ENCODE measurements around the gene NBPF20. TPM values are rescaled to one million over a fixed set of nuclear protein-coding genes. Genes with fewer than 3 reads are reported as not detected.

Gene NBPF20
- total RNA-seq, 1 experiment from 2014 or later = 1.3 TPM

Other genes starting within 250 kb of the NBPF20 start
- not detected in 2 replicates for gene PPIAL4D, start 183.4 kb downstream of the NBPF20 start, total RNA-seq (2014; rRNA removed; shearing (Covaris generic))
- gene GPR89A, start 182.4 kb upstream of the NBPF20 start, total RNA-seq (2014; rRNA removed; shearing (Covaris generic)) = 38.5 and 46.7 TPM in 2 replicates

Data from SJSA1 (cell line).